ENCODE data around the gene ZFAND3.

GRCh38 chr6:38077488-38078030 lies 258.0 kb downstream of the ZFAND3 start:
- TF ChIP-seq EP300 (IDR thresholded peaks at IDR 0.05) = no peak
- TF ChIP-seq POLR2AphosphoS5 (IDR thresholded peaks at IDR 0.05) = no peak
- no peak for TF ChIP-seq CTCF (IDR thresholded peaks at IDR 0.05)
- TF ChIP-seq POLR2A (IDR thresholded peaks at IDR 0.05) = no peak

Measured in upper lobe of left lung (tissue), 4 donors.